ENCODE data around the gene TRABD2B.

Gene TRABD2B

GRCh38 chr1:47844558-47844955, 152.6 kb downstream of the TRABD2B start:
- DNase-seq = no peak

GRCh38 chr1:47843781-47844557, 153.2 kb downstream of the TRABD2B start:
- DNase-seq = no peak

DNA sequence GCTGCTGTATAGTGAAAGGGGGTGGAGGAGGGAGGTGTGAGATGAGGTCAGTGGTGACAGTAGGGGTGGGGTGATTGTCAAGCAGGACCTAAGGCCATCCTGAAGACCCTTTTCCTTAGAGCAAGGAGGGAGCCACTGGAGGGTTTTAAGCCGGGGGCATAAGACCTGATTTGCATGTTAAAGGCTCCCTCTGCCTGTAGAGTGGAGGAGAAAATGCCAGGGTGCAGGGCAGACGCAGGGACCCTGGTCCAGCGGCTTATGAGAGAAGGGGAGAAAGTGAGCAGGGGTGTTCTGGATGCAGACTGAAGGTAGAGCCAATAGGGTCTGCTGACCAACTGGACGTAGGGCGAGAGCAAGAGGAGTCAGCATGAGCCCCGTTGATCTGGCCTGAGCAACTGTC, 154.1 kb downstream of the TRABD2B start:
- DNase-seq = no peak

- DNase-seq = no peak
Measured at GRCh38 chr1:47842228-47842919, 154.8 kb downstream of the TRABD2B start.

DNA sequence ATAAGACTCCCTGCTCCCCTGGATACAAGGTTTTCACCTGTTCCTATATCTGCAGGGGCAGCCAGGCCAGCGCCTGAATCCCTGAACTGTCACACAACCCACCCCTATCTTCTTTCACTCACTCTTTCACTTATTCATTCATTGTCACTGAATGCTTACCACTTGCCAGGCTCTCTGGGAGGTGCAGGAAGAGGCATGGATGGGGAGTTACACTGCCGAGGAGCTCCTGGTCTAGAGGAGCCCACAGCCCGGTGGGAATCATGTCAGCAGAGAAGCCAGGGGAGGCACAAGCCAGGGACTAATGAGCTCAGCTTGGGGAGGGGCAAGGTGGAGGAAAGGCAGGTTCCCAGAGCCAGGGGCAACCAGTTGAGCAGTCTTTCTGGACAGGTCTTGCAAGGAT, 155.8 kb downstream of the TRABD2B start:
- no peak for DNase-seq

GRCh38 chr1:47840393-47841190, 156.6 kb downstream of the TRABD2B start:
- DNase-seq = no peak

GRCh38 chr1:47839433-47839760, 157.8 kb downstream of the TRABD2B start:
- no peak for DNase-seq

DNA sequence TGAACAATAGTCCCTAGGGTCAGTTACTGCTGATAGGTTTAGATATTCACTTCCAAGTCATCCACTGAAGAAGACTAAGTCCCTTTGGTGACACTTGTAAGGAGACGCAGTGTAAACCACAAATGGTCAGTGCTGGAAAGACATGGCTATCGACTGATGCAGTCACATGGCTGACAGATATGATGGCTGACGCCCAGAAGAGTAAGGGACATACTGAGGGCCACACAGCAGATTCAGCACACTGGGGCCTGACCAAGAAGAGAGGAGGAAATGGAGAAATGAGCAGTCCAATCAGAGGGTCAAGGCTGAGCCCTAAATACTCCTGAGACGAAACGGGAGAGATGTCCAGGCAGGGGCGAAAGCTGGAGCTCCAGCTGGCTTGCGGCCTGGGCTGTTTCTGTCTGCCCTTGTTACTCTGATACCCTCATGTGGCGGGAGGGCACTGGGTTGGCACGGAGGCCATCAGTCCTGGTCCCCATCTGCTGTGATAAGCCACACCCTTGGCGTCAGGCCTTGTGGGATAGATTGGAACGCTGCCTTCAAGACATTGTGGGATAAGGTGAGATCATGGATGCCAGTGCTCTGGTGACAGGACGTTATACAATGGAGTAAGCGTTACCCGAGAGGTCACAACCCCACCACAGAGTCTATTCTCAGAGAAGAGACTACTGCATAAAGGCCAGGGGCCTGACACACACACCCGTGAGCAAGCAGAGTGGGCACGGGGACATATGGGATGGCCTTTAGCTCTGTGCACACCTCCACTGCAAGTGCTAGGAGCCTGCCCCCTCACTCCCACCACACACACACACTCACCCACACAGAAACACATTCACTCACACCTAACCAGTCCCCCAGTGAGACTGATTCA, 158.4 kb downstream of the TRABD2B start:
- no peak for DNase-seq

DNA sequence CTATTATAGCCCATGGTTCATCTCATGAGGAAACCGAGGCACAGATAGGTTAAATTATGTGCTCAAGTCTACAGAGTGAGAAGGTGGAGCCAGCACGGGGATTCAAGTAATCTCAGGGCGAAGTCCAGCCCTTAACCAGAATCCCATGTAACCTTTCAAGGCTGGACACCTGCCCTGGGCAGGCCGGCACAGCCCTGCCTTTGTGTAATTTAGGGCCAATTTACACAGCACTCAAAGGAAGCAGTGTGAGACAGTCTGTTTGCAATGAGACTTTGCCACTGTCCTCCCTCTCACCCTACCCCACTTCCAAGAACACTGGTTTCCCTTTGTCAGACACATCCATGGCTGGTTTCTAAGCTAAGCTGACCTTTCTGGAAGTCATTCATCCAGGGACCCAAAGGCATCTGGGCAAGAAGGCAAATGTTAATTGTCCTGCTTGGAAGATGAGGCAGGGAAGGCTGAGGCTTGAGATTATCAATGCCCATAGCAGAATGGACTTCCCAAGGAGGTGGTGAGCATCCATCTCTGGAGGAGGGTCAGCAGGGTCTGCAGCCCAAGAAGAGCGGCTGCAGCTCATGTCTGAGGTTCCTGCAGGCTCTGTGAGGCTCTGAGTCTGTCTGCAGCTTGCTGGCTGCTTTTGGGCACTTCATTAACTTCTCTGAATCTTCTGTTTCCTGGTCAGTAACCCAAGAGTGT, 159.2 kb downstream of the TRABD2B start:
- DNase-seq = no peak

- no peak for DNase-seq
Measured at GRCh38 chr1:47837056-47837830, 159.9 kb downstream of the TRABD2B start.

GRCh38 chr1:47835409-47835808, 161.8 kb downstream of the TRABD2B start:
- no peak for DNase-seq

DNA sequence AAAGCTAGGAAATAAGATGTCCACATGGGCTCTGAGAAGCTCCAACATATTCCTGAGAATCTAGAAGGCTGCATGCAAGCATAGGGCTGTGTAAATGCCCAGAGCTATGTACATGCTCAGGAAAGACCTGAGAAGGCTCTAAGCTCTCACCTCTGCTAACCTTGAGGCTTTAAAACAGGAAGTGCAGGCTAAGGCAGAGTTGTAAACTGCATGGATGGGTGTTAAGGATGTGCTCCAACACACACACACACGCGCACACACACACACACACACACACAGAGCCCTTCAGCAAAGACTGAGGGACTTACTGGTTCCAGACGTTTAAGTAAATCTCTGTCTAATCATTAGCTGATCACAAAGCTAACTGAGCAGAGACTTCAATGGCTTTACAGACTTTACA, 162.9 kb downstream of the TRABD2B start:
- DNase-seq = no peak

DNA sequence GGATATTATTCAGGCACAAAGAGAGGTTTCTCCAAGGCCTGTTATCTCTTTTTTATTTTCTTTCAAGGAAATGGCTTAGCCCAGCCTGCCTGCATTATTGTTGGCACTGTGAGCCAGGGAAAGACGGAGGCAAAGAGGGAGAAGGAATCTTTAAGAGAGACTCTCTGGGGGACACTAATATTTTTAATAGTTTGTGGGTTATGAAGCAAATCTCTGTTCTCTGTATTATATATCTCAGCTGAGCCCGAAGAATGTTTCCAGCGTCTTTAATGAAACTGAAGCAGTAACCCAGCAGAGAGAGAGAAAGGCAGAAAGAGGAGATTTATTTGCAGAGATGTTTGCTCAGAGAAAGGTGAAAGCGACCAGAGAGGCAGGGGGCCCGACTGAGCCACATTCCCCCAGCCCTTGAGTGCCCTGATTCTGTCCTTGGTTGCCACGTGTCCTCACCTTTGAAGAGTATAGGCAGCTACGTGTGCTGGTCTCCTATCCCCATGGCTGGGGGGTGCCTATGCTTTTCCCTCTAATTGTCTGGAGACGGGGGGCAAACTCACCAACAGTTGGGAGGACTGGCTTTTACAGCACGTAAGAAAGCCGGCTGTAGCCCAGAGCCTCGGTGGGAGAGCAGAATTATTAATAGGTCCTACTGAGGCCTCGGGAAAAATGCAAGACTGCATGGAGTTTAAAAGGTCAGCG, 166.4 kb downstream of the TRABD2B start:
- DNase-seq = no peak

GRCh38 chr1:47830021-47830420, 167.2 kb downstream of the TRABD2B start:
- DNase-seq = no peak

- no peak for DNase-seq
Measured at GRCh38 chr1:47828978-47829377, 168.2 kb downstream of the TRABD2B start.

DNA sequence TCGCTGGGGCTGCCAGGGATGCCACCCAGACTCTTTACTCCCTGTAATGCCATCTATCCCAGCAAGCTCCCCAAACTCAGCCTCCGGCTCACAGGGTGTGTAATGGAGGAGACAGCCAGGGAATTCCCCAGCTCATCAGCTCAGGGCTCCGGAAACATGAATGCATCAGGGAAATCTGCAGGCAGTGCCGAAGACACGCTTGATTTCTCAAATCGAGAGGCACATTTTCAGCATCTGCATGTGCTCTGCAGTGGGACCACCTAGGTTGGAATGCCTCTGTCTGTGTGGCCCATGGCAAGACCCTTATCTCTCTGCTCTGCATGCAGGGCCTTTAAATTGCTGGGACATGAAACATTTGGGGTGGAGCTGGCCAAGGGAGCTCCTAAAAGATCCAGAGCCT, 170.1 kb downstream of the TRABD2B start:
- DNase-seq = no peak

DNA sequence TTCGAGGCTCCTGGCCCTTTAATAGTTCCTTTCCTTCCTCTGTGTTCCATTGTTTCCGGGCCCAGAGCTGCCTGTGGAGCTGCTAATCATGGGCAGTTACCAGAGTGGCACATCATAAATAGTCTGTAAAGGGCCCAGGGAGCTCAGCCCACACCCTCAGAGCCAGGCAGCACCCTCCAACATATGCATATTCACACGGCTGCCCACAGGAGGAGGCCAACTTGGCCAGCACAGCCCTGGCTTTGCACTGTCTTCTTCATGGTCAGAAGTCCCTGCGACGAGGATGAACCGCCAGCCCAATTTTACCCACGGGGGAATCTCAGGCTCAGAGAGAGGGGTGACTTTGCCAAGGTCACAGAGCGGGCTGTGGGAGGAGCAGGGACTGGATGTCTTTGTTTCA, 172.5 kb downstream of the TRABD2B start:
- DNase-seq = no peak

GRCh38 chr1:47824297-47824696, 172.9 kb downstream of the TRABD2B start:
- DNase-seq = no peak

GRCh38 chr1:47823040-47823808, 174.0 kb downstream of the TRABD2B start:
- no peak for DNase-seq

- no peak for DNase-seq
Measured at GRCh38 chr1:47821760-47822159, 175.4 kb downstream of the TRABD2B start.
